ENCODE measurements around the gene KIF26A.

The KIF26A gene

GRCh38 chr14:104217486-104218360, 79.3 kb downstream of the KIF26A start:
- H3K4me3 ChIP-seq (replicated peaks; ENCODE audit: low read depth, low read length) = no peak overlapping the region
- no peak for DNase-seq (ENCODE audit: low read depth)
- TF ChIP-seq CTCF (IDR thresholded peaks at IDR 0.05; ENCODE audit: low read length, missing control alignments) = no peak

GRCh38 chr14:104218361-104219180, 80.2 kb downstream of the KIF26A start:
- TF ChIP-seq CTCF (IDR thresholded peaks at IDR 0.05; ENCODE audit: low read length, missing control alignments) = no peak
- no peak overlapping the region for H3K4me3 ChIP-seq (replicated peaks; ENCODE audit: low read depth, low read length)
- no peak for DNase-seq (ENCODE audit: low read depth)

GRCh38 chr14:104219731-104220214, 81.4 kb downstream of the KIF26A start:
- DNase-seq (ENCODE audit: low read depth) = no peak
- no peak overlapping the region for H3K4me3 ChIP-seq (replicated peaks; ENCODE audit: low read depth, low read length)
- no peak for TF ChIP-seq CTCF (IDR thresholded peaks at IDR 0.05; ENCODE audit: low read length, missing control alignments)

- no peak overlapping the region for H3K4me3 ChIP-seq (replicated peaks; ENCODE audit: low read depth, low read length)
- no peak for DNase-seq (ENCODE audit: low read depth)
- TF ChIP-seq CTCF (IDR thresholded peaks at IDR 0.05; ENCODE audit: low read length, missing control alignments) = no peak
These were observed 82.1 kb downstream of the KIF26A start for GRCh38 chr14:104220215-104221070.

- H3K4me3 ChIP-seq (replicated peaks; ENCODE audit: low read depth, low read length) = no peak overlapping the region
- DNase-seq (ENCODE audit: low read depth) = no peak
- no peak for TF ChIP-seq CTCF (IDR thresholded peaks at IDR 0.05; ENCODE audit: low read length, missing control alignments)
These were observed 82.8 kb downstream of the KIF26A start for GRCh38 chr14:104221071-104221625.

Measured in fibroblast of pulmonary artery (primary cell).